ENCODE results near the gene HNRNPU.

The HNRNPU gene

GRCh38 chr1:244850099-244850852, 14.1 kb downstream of the HNRNPU start:
- Histone ChIP-seq H3K9ac (ENCODE audit: low read length) (no peak overlapping the region), H3K9me3 (replicated peaks; ENCODE audit: insufficient read depth, low read length) (no peaks in the 10 kb centered on the region), H3K4me3 (ENCODE audit: low read length) (no peak overlapping the region), H3K4me2 (ENCODE audit: low read depth, low read length) (no peak overlapping the region), H3K4me1 (ENCODE audit: low read length) (no peaks in the 10 kb centered on the region), H3K27me3 (replicated peaks; ENCODE audit: insufficient read depth, low read length) (no peaks in the 10 kb centered on the region), H3F3A (ENCODE audit: insufficient read depth, low read length) (peaks cover 74% of the 10 kb centered on the region), H3K27ac (ENCODE audit: low read length) (no peak overlapping the region), H3K79me2 (ENCODE audit: low read length) (peaks cover 97% of the 10 kb centered on the region), H3K36me3 (replicated peaks; ENCODE audit: insufficient read depth, low read length) (peaks cover 41% of the 10 kb centered on the region), H3K9me2 (replicated peaks; ENCODE audit: insufficient read depth, low read length) (no peaks in the 10 kb centered on the region), H2AFZ (ENCODE audit: low read length) (no peak overlapping the region), H4K20me1 (ENCODE audit: insufficient read depth, low read length) (peaks cover 35% of the 10 kb centered on the region)
- no peak for DNase-seq
- TF ChIP-seq EZH2 (optimal IDR thresholded peaks at IDR 0.05; ENCODE audit: low read depth, low read length), result no peak
- no peak for TF ChIP-seq CTCF (IDR thresholded peaks at IDR 0.05; ENCODE audit: low read length)
- no peak for TF ChIP-seq EZH2phosphoT487 (IDR thresholded peaks at IDR 0.05; ENCODE audit: low read length)

- H3K79me2 ChIP-seq (ENCODE audit: low read length), result peaks cover 98% of the 10 kb centered on the region
- peaks cover 78% of the 10 kb centered on the region for H3F3A ChIP-seq (ENCODE audit: insufficient read depth, low read length)
These were observed 15.0 kb downstream of the HNRNPU start for GRCh38 chr1:244849189-244849866.

GRCh38 chr1:244846653-244847052, 17.7 kb downstream of the HNRNPU start:
- peaks cover 10% of the 10 kb centered on the region for H4K20me1 ChIP-seq (ENCODE audit: insufficient read depth, low read length)
- peaks cover 50% of the 10 kb centered on the region for H3K36me3 ChIP-seq (replicated peaks; ENCODE audit: insufficient read depth, low read length)
- peaks cover 4% of the 10 kb centered on the region; the same call in 1 of the 2 replicates for H3K4me1 ChIP-seq (ENCODE audit: low read length)
- no peak overlapping the region for H3K4me2 ChIP-seq (ENCODE audit: low read depth, low read length)
- no peak overlapping the region for H3K4me3 ChIP-seq (ENCODE audit: low read length)
- TF ChIP-seq EZH2 (optimal IDR thresholded peaks at IDR 0.05; ENCODE audit: low read depth, low read length), result no peak
- no peak for TF ChIP-seq CTCF (IDR thresholded peaks at IDR 0.05; ENCODE audit: low read length)
- no peak for TF ChIP-seq EZH2phosphoT487 (IDR thresholded peaks at IDR 0.05; ENCODE audit: low read length)
- no peak overlapping the region for H2AFZ ChIP-seq (ENCODE audit: low read length)
- no peak overlapping the region for H3K9ac ChIP-seq (ENCODE audit: low read length)
- H3K79me2 ChIP-seq (ENCODE audit: low read length), result peaks cover 98% of the 10 kb centered on the region
- no peak for DNase-seq
- no peaks in the 10 kb centered on the region for H3K9me2 ChIP-seq (replicated peaks; ENCODE audit: insufficient read depth, low read length)
- no peaks in the 10 kb centered on the region for H3K9me3 ChIP-seq (replicated peaks; ENCODE audit: insufficient read depth, low read length)
- H3K27me3 ChIP-seq (replicated peaks; ENCODE audit: insufficient read depth, low read length), result no peaks in the 10 kb centered on the region
- peaks cover 85% of the 10 kb centered on the region for H3F3A ChIP-seq (ENCODE audit: insufficient read depth, low read length)
- no peak overlapping the region for H3K27ac ChIP-seq (ENCODE audit: low read length)

More at GRCh38 chr1:244849189-244849866, 15.0 kb downstream of the HNRNPU start:
- no peak overlapping the region for H2AFZ ChIP-seq (ENCODE audit: low read length)
- H3K4me3 ChIP-seq (ENCODE audit: low read length), result no peak overlapping the region
- no peaks in the 10 kb centered on the region for H3K9me2 ChIP-seq (replicated peaks; ENCODE audit: insufficient read depth, low read length)
- no peak for DNase-seq
- H3K4me2 ChIP-seq (ENCODE audit: low read depth, low read length), result no peak overlapping the region
- H3K27me3 ChIP-seq (replicated peaks; ENCODE audit: insufficient read depth, low read length), result no peaks in the 10 kb centered on the region
- TF ChIP-seq EZH2phosphoT487 (IDR thresholded peaks at IDR 0.05; ENCODE audit: low read length), result no peak
- no peak for TF ChIP-seq EZH2 (optimal IDR thresholded peaks at IDR 0.05; ENCODE audit: low read depth, low read length)
- no peak for TF ChIP-seq CTCF (IDR thresholded peaks at IDR 0.05; ENCODE audit: low read length)
- no peaks in the 10 kb centered on the region for H3K9me3 ChIP-seq (replicated peaks; ENCODE audit: insufficient read depth, low read length)
- no peaks in the 10 kb centered on the region for H3K4me1 ChIP-seq (ENCODE audit: low read length)
- peaks cover 44% of the 10 kb centered on the region for H3K36me3 ChIP-seq (replicated peaks; ENCODE audit: insufficient read depth, low read length)
- H3K9ac ChIP-seq (ENCODE audit: low read length), result no peak overlapping the region
- H4K20me1 ChIP-seq (ENCODE audit: insufficient read depth, low read length), result peaks cover 29% of the 10 kb centered on the region
- no peak overlapping the region for H3K27ac ChIP-seq (ENCODE audit: low read length)

Data from MM.1S (cell line).